Measurements from ENCODE around the gene KMO. TPM values are rescaled to one million over a fixed set of nuclear protein-coding genes. Genes with fewer than 3 reads are reported as not detected.

Gene KMO
- total and polyA plus RNA-seq, 2 of the 8 experiments (the other 6 are each of a cell fraction or from before 2014, with no cell fraction given), result not detected

- Histone ChIP-seq H2BK5ac (ENCODE audit: low read depth, low read length) (no peak overlapping the region), H3K56ac (replicated peaks; ENCODE audit: insufficient read length, low read depth, low read length) (no peak overlapping the region), H3K4me2 (ENCODE audit: insufficient read depth in 1 of 2, low read depth in 2 of 2, low read length in 2 of 2) (no peak overlapping the region), H2BK15ac (ENCODE audit: low read length) (no peak overlapping the region), H3K14ac (ENCODE audit: insufficient read length) (no peak overlapping the region), H3K18ac (ENCODE audit: extremely low read depth, low read length) (no peak overlapping the region), H3K4me1 (replicated peaks in 1 of 4; ENCODE audit: control insufficient read depth in 3 of 4, insufficient read depth in 4 of 4, low read length in 3 of 4) (no peaks in the 10 kb centered on the region), H3K36me3 (ENCODE audit: control insufficient read depth in 2 of 4, insufficient read depth in 4 of 4, low read length in 3 of 4) (no peaks in the 10 kb centered on the region), H4K5ac (ENCODE audit: insufficient read length, low read depth, low read length) (no peak overlapping the region), H3K79me2 (ENCODE audit: control insufficient read depth in 1 of 2, insufficient read depth in 2 of 2, low read length in 2 of 2) (no peaks in the 10 kb centered on the region), H2BK120ac (replicated peaks; ENCODE audit: low read depth, low read length) (no peak overlapping the region), H2AK5ac (ENCODE audit: low read depth, low read length) (no peak overlapping the region), H2AFZ (ENCODE audit: low read length) (no peak overlapping the region), H3K79me1 (ENCODE audit: low read depth, low read length) (no peaks in the 10 kb centered on the region), H2BK20ac (ENCODE audit: low read length) (no peak overlapping the region), H3K4ac (replicated peaks; ENCODE audit: insufficient read length, low read depth, low read length) (no peak overlapping the region), H3K23me2 (ENCODE audit: low read depth, low read length) (no peaks in the 10 kb centered on the region), H4K20me1 (replicated peaks in 1 of 2; ENCODE audit: control insufficient read depth in 1 of 2, insufficient read depth in 2 of 2, low read length in 2 of 2) (no peaks in the 10 kb centered on the region), H3K9ac (replicated peaks in 1 of 4; ENCODE audit: extremely low read depth in 1 of 4, low read depth in 3 of 4, low read length in 3 of 4) (no peak overlapping the region), H2BK12ac (ENCODE audit: low read depth, low read length) (no peak overlapping the region), H3K4me3 (ENCODE audit: extremely low read depth in 1 of 4, insufficient read depth in 2 of 4, low read depth in 3 of 4, low read length in 4 of 4) (no peak overlapping the region), H4K91ac (replicated peaks; ENCODE audit: insufficient read length, low read length) (no peak overlapping the region), H3K9me3 (ENCODE audit: insufficient read depth in 2 of 2, low read depth in 1 of 2, low read length in 1 of 2) (no peaks in the 10 kb centered on the region), H3K23ac (ENCODE audit: insufficient read length) (no peak overlapping the region), H3K27ac (ENCODE audit: low read depth, low read length) (no peak overlapping the region), H3K27me3 (replicated peaks in 1 of 4; ENCODE audit: control insufficient read depth in 3 of 4, extremely low read depth in 1 of 4, insufficient read depth in 3 of 4, low read length in 3 of 4) (peaks cover 0 to 1% (median 0%) of the 10 kb centered on the region in 4 experiments; a peak in 1 of 7 replicates), H4K8ac (ENCODE audit: extremely low read depth, insufficient read depth, low read length) (no peak overlapping the region)
- TF ChIP-seq EP300 (IDR thresholded peaks at IDR 0.05; ENCODE audit: borderline replicate concordance in 1 of 2, low read depth in 2 of 2, low read length in 2 of 2), result no peak
- no peak for FAIRE-seq
- ChIA-PET CTCF (ENCODE audit: partially characterized antibody) (interaction anchor here (0.6 to 1.3 kb wide), 3 partner anchors 9 to 214 kb away, joined by 3 to 5 read pairs (median 3); no protein-coding TSS in a partner anchor), POLR2A (ENCODE audit: partially characterized antibody) (no interaction called here)
- 89% methylated on average over 8 of the region's 8 CpGs; no CpG with 5 or more reads in 1 of the 2 experiments for WGBS, 2 experiments (ENCODE audit: extremely low coverage in 1 of 2, insufficient coverage in 1 of 2, insufficient read length in 1 of 2, insufficient replicate concordance in 2 of 2, low coverage in 1 of 2, low lambda C conversion rate in 2 of 2, missing lambda C conversion rate in 1 of 2)
- no peak for DNase-seq (ENCODE audit: low read depth in 1 of 2, low spot score in 2 of 2)
Observed at GRCh38 chr1:241615043-241615974, 83.1 kb downstream of the KMO start.
